Keratinocyte (primary cell): ENCODE measurements around the gene PRSS35. TPM values are rescaled to one million over a fixed set of nuclear protein-coding genes. Genes with fewer than 3 reads are reported as not detected.

ENCODE experiments used
- DNase-seq: peaks from one replicate; pipeline ENCODE4 v3.0.0-alpha.2; 2011; ENCODE audit warnings: low read depth, missing footprints, low spot score
- FAIRE-seq: peaks from 2 replicates; lab custom pipeline; 2011; peaks lifted over from hg19 to GRCh38; lab: Jason Lieb, UNC
- H2AFZ ChIP-seq: 2 replicates; pipeline ENCODE4 v1.6.0; 2012; ENCODE audit warnings: low read length, control low read depth, inconsistent platforms; ENCODE audit not compliant: control insufficient read depth
- H3K27ac ChIP-seq: 2 replicates; pipeline ENCODE4 v1.5.1; 2011; ENCODE audit warnings: low read length; ENCODE audit not compliant: control insufficient read depth, insufficient read depth
- H3K27me3 ChIP-seq: 3 replicates; pipeline ENCODE4 v1.6.0; 2011; ENCODE audit warnings: low read length; ENCODE audit not compliant: control insufficient read depth, insufficient read depth; ENCODE audit errors: extremely low read depth
- H3K36me3 ChIP-seq, 2 experiments: 2 replicates in 1 of 2; 3 replicates in 1 of 2; pipeline ENCODE4 v1.5.1; 2011; ENCODE audit warnings: low read length in 2 of 2, mild to moderate bottlenecking in 1 of 2; ENCODE audit not compliant: control insufficient read depth in 2 of 2, insufficient read depth in 2 of 2; ENCODE audit errors: extremely low read depth in 1 of 2
- H3K4me1 ChIP-seq: 3 replicates; pipeline ENCODE4 v1.5.1; 2011; ENCODE audit warnings: low read length; ENCODE audit not compliant: control insufficient read depth, insufficient read depth; ENCODE audit errors: extremely low read depth
- H3K4me2 ChIP-seq: 3 replicates; pipeline ENCODE4 v1.6.0; 2011; ENCODE audit warnings: low read depth, low read length; ENCODE audit not compliant: control insufficient read depth, insufficient read depth; ENCODE audit errors: extremely low read depth
- H3K4me3 ChIP-seq, 3 experiments: fragments of 200-600 bp in 1 of 3; sonication (generic) in 1 of 3; 2 replicates in 2 of 3; 3 replicates in 1 of 3; pipeline ENCODE4 v1.5.1; 2011 to 2016; ENCODE audit warnings: low read length in 3 of 3, mild to moderate bottlenecking in 3 of 3, control low read depth in 2 of 3, inconsistent platforms in 1 of 3, low read depth in 1 of 3, mixed read lengths in 1 of 3, mixed run types in 1 of 3, moderate library complexity in 1 of 3; ENCODE audit not compliant: control insufficient read depth in 2 of 3, insufficient read depth in 2 of 3; ENCODE audit errors: extremely low read depth in 1 of 3
- H3K79me2 ChIP-seq: 2 replicates; pipeline ENCODE4 v1.6.0; 2012; ENCODE audit warnings: low read length; ENCODE audit not compliant: control insufficient read depth, insufficient read depth
- H3K9ac ChIP-seq: 3 replicates; pipeline ENCODE4 v1.6.0; 2011; ENCODE audit warnings: low read length; ENCODE audit not compliant: control insufficient read depth, insufficient read depth; ENCODE audit errors: extremely low read depth
- H3K9me1 ChIP-seq: 3 replicates; pipeline ENCODE4 v1.6.0; 2011; ENCODE audit warnings: low read length; ENCODE audit not compliant: control insufficient read depth, insufficient read depth; ENCODE audit errors: extremely low read depth
- H3K9me3 ChIP-seq: 2 replicates; pipeline ENCODE4 v1.5.1; 2012; ENCODE audit warnings: low read depth, low read length; ENCODE audit not compliant: control insufficient read depth
- H4K20me1 ChIP-seq: 3 replicates; pipeline ENCODE4 v1.6.0; 2011; ENCODE audit warnings: low read length; ENCODE audit not compliant: control insufficient read depth, insufficient read depth; ENCODE audit errors: extremely low read depth
- CTCF ChIP-seq, 3 experiments: IDR thresholded peaks in 1 of 3; conservative IDR thresholded peaks in 1 of 3; optimal IDR thresholded peaks in 1 of 3; 2 replicates in 2 of 3; 3 replicates in 1 of 3; pipeline versions ENCODE3 to v1.5.1; 2011; ENCODE audit warnings: low read length in 3 of 3, mild to moderate bottlenecking in 3 of 3, moderate library complexity in 2 of 3, control low read depth in 1 of 3, inconsistent platforms in 1 of 3; ENCODE audit not compliant: insufficient read depth in 2 of 3; ENCODE audit errors: extremely low read depth in 1 of 3
- EZH2 ChIP-seq: IDR thresholded peaks from one replicate; pipeline ENCODE4 v1.6.1; 2012; ENCODE audit warnings: inconsistent platforms, mild to moderate bottlenecking, low read length, moderate library complexity
- dilution Hi-C: fragments of 300-500 bp; cut with MboI; formaldehyde crosslinking; loops from one replicate; pipeline ENCODE4 v1.7.0; 2020; ENCODE audit warnings: low sequenced_read_pairs; ENCODE audit not compliant: extremely low pct_ligation_motif_present
- polyA plus RNA-seq, 5 experiments: library from polyadenylated mRNA; depleted of rRNA in 3 of 5; stranded (reverse) in 3 of 5; stranded (forward) in 1 of 5; unstranded in 1 of 5; fragments of >200 nt; gene quantifications; 1 replicate in 1 of 5; 2 replicates in 3 of 5; 3 replicates in 1 of 5; pipeline versions ENCODE4 v1.2.1 to v1.2.3, GENCODE V29; 2011 to 2012; ENCODE audit warnings: missing spikeins in 2 of 5, low read depth in 1 of 5, low replicate concordance in 1 of 5

Gene PRSS35
- polyA plus RNA-seq, 1 donor (not counting 4 experiments of a cell fraction or from before 2014, with no cell fraction given), result 0.04 TPM

DNA sequence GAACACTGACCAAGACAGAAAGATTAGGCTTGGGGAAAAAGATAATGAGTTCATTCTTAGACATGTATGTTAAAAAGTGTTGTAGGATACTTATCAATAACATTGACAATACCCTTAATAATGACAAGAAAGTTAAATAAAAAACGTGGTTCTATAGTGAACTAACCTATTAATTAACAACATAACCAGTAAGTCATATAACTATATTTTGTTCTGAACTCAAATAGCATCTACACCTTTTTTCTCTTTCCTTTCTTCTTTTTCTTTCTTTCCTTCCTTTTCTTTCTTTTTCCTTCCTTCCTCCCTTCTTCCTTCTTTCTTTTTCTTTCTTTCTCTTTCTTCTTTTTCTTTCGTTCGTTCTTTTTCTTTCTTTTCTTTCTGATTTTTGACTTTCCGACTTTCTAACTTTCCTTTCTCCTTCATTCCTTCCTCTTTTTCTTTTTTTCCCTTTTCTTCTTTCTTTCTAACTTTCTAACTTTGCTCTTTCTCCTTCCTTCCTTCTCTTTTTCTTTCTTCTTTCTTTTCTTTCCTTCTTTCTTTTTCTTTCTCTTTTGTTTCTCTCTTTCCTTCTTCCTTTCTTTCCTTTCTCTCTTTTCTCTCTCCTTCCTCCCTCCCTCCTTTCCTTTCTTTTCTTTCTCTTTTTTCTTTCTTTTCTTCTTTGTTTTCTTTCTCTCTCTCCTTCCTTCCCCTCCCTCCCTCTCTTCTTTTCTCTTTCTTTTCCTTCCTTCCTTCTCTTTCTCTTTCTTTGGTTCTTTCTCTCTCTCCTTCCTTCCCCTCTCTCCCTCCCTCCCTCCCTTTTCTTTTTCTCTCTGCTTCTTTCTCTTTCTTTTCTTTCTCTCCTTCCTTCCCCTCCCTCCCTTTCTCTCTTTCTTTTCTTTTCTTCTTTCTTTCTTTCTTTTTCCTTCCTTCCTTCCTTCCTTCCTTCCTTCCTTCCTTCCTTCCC is 24.6 kb downstream of the PRSS35 start:
- H2AFZ ChIP-seq, result no peak overlapping the region
- H3K4me1 ChIP-seq, result no peaks in the 10 kb centered on the region
- no peak overlapping the region for H3K9ac ChIP-seq
- no peaks in the 10 kb centered on the region for H4K20me1 ChIP-seq
- H3K4me3 ChIP-seq, result no peak overlapping the region
- H3K79me2 ChIP-seq, result no peaks in the 10 kb centered on the region
- no peaks in the 10 kb centered on the region for H3K9me1 ChIP-seq
- no peak overlapping the region for H3K27ac ChIP-seq
- H3K4me2 ChIP-seq, result no peak overlapping the region
- H3K27me3 ChIP-seq, result no peaks in the 10 kb centered on the region
- H3K36me3 ChIP-seq, result no peaks in the 10 kb centered on the region
- H3K9me3 ChIP-seq, result no peaks in the 10 kb centered on the region
- TF ChIP-seq CTCF (optimal IDR thresholded peaks at IDR 0.05 in 1 of 3, IDR thresholded peaks at IDR 0.05 in 1 of 3, conservative IDR thresholded peaks at IDR 0.05 in 1 of 3; ENCODE audit: extremely low read depth in 1 of 3, insufficient read depth in 2 of 3, low read length in 3 of 3) (no peak), EZH2 (no peak)
- no peak for FAIRE-seq
- DNase-seq, result no peak
- dilution Hi-C loops, result no loop called here

GRCh38 chr6:83539678-83540077 is 27.3 kb downstream of the PRSS35 start:
- H3K36me3 ChIP-seq, result no peaks in the 10 kb centered on the region
- no peak overlapping the region for H2AFZ ChIP-seq
- no peaks in the 10 kb centered on the region for H3K9me3 ChIP-seq
- dilution Hi-C loops, result no loop called here
- no peaks in the 10 kb centered on the region for H3K4me1 ChIP-seq
- H3K79me2 ChIP-seq, result no peaks in the 10 kb centered on the region
- no peaks in the 10 kb centered on the region for H4K20me1 ChIP-seq
- no peak for FAIRE-seq
- no peak overlapping the region for H3K27ac ChIP-seq
- H3K4me3 ChIP-seq, result no peak overlapping the region
- no peaks in the 10 kb centered on the region for H3K27me3 ChIP-seq
- no peaks in the 10 kb centered on the region for H3K9me1 ChIP-seq
- H3K4me2 ChIP-seq, result no peak overlapping the region
- TF ChIP-seq EZH2 (no peak), CTCF (optimal IDR thresholded peaks at IDR 0.05 in 1 of 3, IDR thresholded peaks at IDR 0.05 in 1 of 3, conservative IDR thresholded peaks at IDR 0.05 in 1 of 3; ENCODE audit: extremely low read depth in 1 of 3, insufficient read depth in 2 of 3, low read length in 3 of 3) (no peak)
- H3K9ac ChIP-seq, result no peak overlapping the region
- no peak for DNase-seq
